ENCODE data around the gene RAB35. TPM values are rescaled to one million over a fixed set of nuclear protein-coding genes. Genes with fewer than 3 reads are reported as not detected.

RAB35 gene
- total RNA-seq, 1 experiment from 2014 or later = 52.7 TPM

Other genes starting within 250 kb of the RAB35 start
- 11.3 and 27.2 TPM in 2 replicates for gene CIT, start 239.4 kb downstream of the RAB35 start, total RNA-seq (2014; rRNA removed; shearing (Covaris generic))
- 13.5 and 14.2 TPM in 2 replicates for gene BICDL1, start 127.5 kb downstream of the RAB35 start, total RNA-seq (2014; rRNA removed; shearing (Covaris generic))
- gene GCN1, start 78.0 kb upstream of the RAB35 start, total RNA-seq (2014; rRNA removed; shearing (Covaris generic)) = 65.2 and 79.0 TPM in 2 replicates
- 6,017 and 6,466 TPM in 2 replicates for gene RPLP0, start 84.4 kb upstream of the RAB35 start, total RNA-seq (2014; rRNA removed; shearing (Covaris generic))
- 18.8 and 24.5 TPM in 2 replicates for gene PXN, start 149.0 kb upstream of the RAB35 start, total RNA-seq (2014; rRNA removed; shearing (Covaris generic))
- not detected in 2 replicates for gene RNU4-2, start 175.2 kb upstream of the RAB35 start, total RNA-seq (2014; rRNA removed; shearing (Covaris generic))
- not detected in 2 replicates for gene RNU4-1, start 176.5 kb upstream of the RAB35 start, total RNA-seq (2014; rRNA removed; shearing (Covaris generic))
- gene SIRT4, start 185.6 kb upstream of the RAB35 start, total RNA-seq (2014; rRNA removed; shearing (Covaris generic)) = 2.9 and 4.6 TPM in 2 replicates
- not detected in 2 replicates for gene PLA2G1B, start 211.0 kb upstream of the RAB35 start, total RNA-seq (2014; rRNA removed; shearing (Covaris generic))

Measured in G401 (cell line).